Measurements from ENCODE around the gene ZNF362.

Gene ZNF362

GRCh38 chr1:33323663-33324477 lies 67.6 kb downstream of the ZNF362 start:
- H3K9ac ChIP-seq (ENCODE audit: low read length), result no peak overlapping the region
- no peak overlapping the region for H3K4me3 ChIP-seq (ENCODE audit: low read depth, low read length)
- no peak overlapping the region for H2BK5ac ChIP-seq (ENCODE audit: low read depth, low read length, poor library complexity)
- H3K23ac ChIP-seq (ENCODE audit: low read length), result no peak overlapping the region
- no peaks in the 10 kb centered on the region for H3K79me2 ChIP-seq (ENCODE audit: control insufficient read depth, insufficient read depth, low read length, poor library complexity)
- no peak for DNase-seq
- WGBS (ENCODE audit: extremely low coverage, insufficient coverage, insufficient read length), result no CpG with 5 or more reads among the region's 14 CpGs
- no peak overlapping the region for H2BK120ac ChIP-seq (ENCODE audit: insufficient read depth, low read length, poor library complexity)
- no peak overlapping the region for H2AK5ac ChIP-seq (ENCODE audit: low read length)
- no peak overlapping the region for H4K8ac ChIP-seq (ENCODE audit: low read depth, low read length)
- no peak overlapping the region for H3K4me2 ChIP-seq (ENCODE audit: low read length)
- H3K18ac ChIP-seq (ENCODE audit: low read length), result no peak overlapping the region
- no peak overlapping the region for H3K14ac ChIP-seq (ENCODE audit: low read length)
- H2BK12ac ChIP-seq (ENCODE audit: low read length), result no peak overlapping the region
- H4K91ac ChIP-seq (ENCODE audit: low read depth, low read length), result no peak overlapping the region
- H3K9me3 ChIP-seq (ENCODE audit: insufficient read depth, low read depth, low read length), result no peaks in the 10 kb centered on the region
- H3K27me3 ChIP-seq (ENCODE audit: insufficient read depth, low read length), result no peaks in the 10 kb centered on the region
- H3K27ac ChIP-seq (ENCODE audit: low read depth, low read length), result no peak overlapping the region
- H3K36me3 ChIP-seq (ENCODE audit: control insufficient read depth in 1 of 2, insufficient read depth in 2 of 2, low read length in 2 of 2), result peaks cover 46 to 61% of the 10 kb centered on the region in 2 experiments
- H3K4ac ChIP-seq (ENCODE audit: low read depth, low read length), result no peak overlapping the region
- H3K4me1 ChIP-seq (ENCODE audit: control insufficient read depth in 1 of 2, insufficient read depth in 2 of 2, low read length in 2 of 2), result no peaks in the 10 kb centered on the region
- no peak overlapping the region for H4K12ac ChIP-seq (ENCODE audit: low read depth, low read length)
- no peaks in the 10 kb centered on the region for H3K79me1 ChIP-seq (ENCODE audit: low read length)
- no peak overlapping the region for H2AFZ ChIP-seq (ENCODE audit: insufficient read depth, low read length, poor library complexity)

GRCh38 chr1:33324677-33325575 lies 68.6 kb downstream of the ZNF362 start:
- Histone ChIP-seq H3K14ac (ENCODE audit: low read length) (no peak overlapping the region), H3K36me3 (ENCODE audit: control insufficient read depth in 1 of 2, insufficient read depth in 2 of 2, low read length in 2 of 2) (peaks cover 52 to 70% of the 10 kb centered on the region in 2 experiments), H2AFZ (ENCODE audit: insufficient read depth, low read length, poor library complexity) (no peak overlapping the region), H3K4ac (ENCODE audit: low read depth, low read length) (no peak overlapping the region), H4K8ac (ENCODE audit: low read depth, low read length) (no peak overlapping the region), H2AK5ac (ENCODE audit: low read length) (no peak overlapping the region), H3K4me2 (ENCODE audit: low read length) (no peak overlapping the region), H2BK12ac (ENCODE audit: low read length) (no peak overlapping the region), H3K79me1 (ENCODE audit: low read length) (no peaks in the 10 kb centered on the region), H3K23ac (ENCODE audit: low read length) (no peak overlapping the region), H3K79me2 (ENCODE audit: control insufficient read depth, insufficient read depth, low read length, poor library complexity) (no peaks in the 10 kb centered on the region), H2BK120ac (ENCODE audit: insufficient read depth, low read length, poor library complexity) (no peak overlapping the region), H3K9ac (ENCODE audit: low read length) (no peak overlapping the region), H3K27ac (ENCODE audit: low read depth, low read length) (no peak overlapping the region), H4K12ac (ENCODE audit: low read depth, low read length) (no peak overlapping the region), H3K9me3 (ENCODE audit: insufficient read depth, low read depth, low read length) (peaks cover 3% of the 10 kb centered on the region), H4K91ac (ENCODE audit: low read depth, low read length) (no peak overlapping the region), H3K4me1 (ENCODE audit: control insufficient read depth in 1 of 2, insufficient read depth in 2 of 2, low read length in 2 of 2) (no peaks in the 10 kb centered on the region), H3K27me3 (ENCODE audit: insufficient read depth, low read length) (no peaks in the 10 kb centered on the region), H2BK5ac (ENCODE audit: low read depth, low read length, poor library complexity) (no peak overlapping the region), H3K18ac (ENCODE audit: low read length) (no peak overlapping the region), H3K4me3 (ENCODE audit: low read depth, low read length) (no peak overlapping the region)
- no CpG with 5 or more reads among the region's 22 CpGs for WGBS (ENCODE audit: extremely low coverage, insufficient coverage, insufficient read length)
- no peak for DNase-seq

- H3K9ac ChIP-seq (ENCODE audit: low read length), result no peak overlapping the region
These were observed 70.5 kb downstream of the ZNF362 start for GRCh38 chr1:33326785-33327184.

GRCh38 chr1:33327587-33328325 lies 71.5 kb downstream of the ZNF362 start:
- Histone ChIP-seq H2AK5ac (ENCODE audit: low read length) (no peak overlapping the region), H3K4me1 (ENCODE audit: control insufficient read depth in 1 of 2, insufficient read depth in 2 of 2, low read length in 2 of 2) (peaks cover 4 to 5% of the 10 kb centered on the region in 2 experiments), H2BK120ac (ENCODE audit: insufficient read depth, low read length, poor library complexity) (no peak overlapping the region), H4K12ac (ENCODE audit: low read depth, low read length) (no peak overlapping the region), H3K14ac (ENCODE audit: low read length) (no peak overlapping the region), H3K27ac (ENCODE audit: low read depth, low read length) (no peak overlapping the region), H3K4ac (ENCODE audit: low read depth, low read length) (no peak overlapping the region), H2AFZ (ENCODE audit: insufficient read depth, low read length, poor library complexity) (no peak overlapping the region), H2BK5ac (ENCODE audit: low read depth, low read length, poor library complexity) (no peak overlapping the region), H3K9ac (ENCODE audit: low read length) (no peak overlapping the region), H3K18ac (ENCODE audit: low read length) (no peak overlapping the region), H4K91ac (ENCODE audit: low read depth, low read length) (no peak overlapping the region), H3K4me2 (ENCODE audit: low read length) (no peak overlapping the region), H3K79me2 (ENCODE audit: control insufficient read depth, insufficient read depth, low read length, poor library complexity) (no peaks in the 10 kb centered on the region), H3K4me3 (ENCODE audit: low read depth, low read length) (no peak overlapping the region), H3K9me3 (ENCODE audit: insufficient read depth, low read depth, low read length) (peaks cover 3% of the 10 kb centered on the region), H3K27me3 (ENCODE audit: insufficient read depth, low read length) (no peaks in the 10 kb centered on the region), H3K23ac (ENCODE audit: low read length) (no peak overlapping the region), H3K79me1 (ENCODE audit: low read length) (no peaks in the 10 kb centered on the region), H3K36me3 (ENCODE audit: control insufficient read depth in 1 of 2, insufficient read depth in 2 of 2, low read length in 2 of 2) (peaks cover 75 to 98% of the 10 kb centered on the region in 2 experiments), H4K8ac (ENCODE audit: low read depth, low read length) (no peak overlapping the region), H2BK12ac (ENCODE audit: low read length) (no peak overlapping the region)
- peak; percentile 94 to 97 for DNase-seq
- WGBS (ENCODE audit: extremely low coverage, insufficient coverage, insufficient read length), result no CpG with 5 or more reads among the region's 9 CpGs

More at GRCh38 chr1:33326785-33327184, 70.5 kb downstream of the ZNF362 start:
- Histone ChIP-seq H3K36me3 (ENCODE audit: control insufficient read depth in 1 of 2, insufficient read depth in 2 of 2, low read length in 2 of 2) (peaks cover 67 to 89% of the 10 kb centered on the region in 2 experiments), H2BK120ac (ENCODE audit: insufficient read depth, low read length, poor library complexity) (no peak overlapping the region), H4K91ac (ENCODE audit: low read depth, low read length) (no peak overlapping the region), H3K9me3 (ENCODE audit: insufficient read depth, low read depth, low read length) (peaks cover 3% of the 10 kb centered on the region), H3K79me1 (ENCODE audit: low read length) (no peaks in the 10 kb centered on the region), H2BK12ac (ENCODE audit: low read length) (no peak overlapping the region), H3K18ac (ENCODE audit: low read length) (no peak overlapping the region), H2BK5ac (ENCODE audit: low read depth, low read length, poor library complexity) (no peak overlapping the region), H3K79me2 (ENCODE audit: control insufficient read depth, insufficient read depth, low read length, poor library complexity) (no peaks in the 10 kb centered on the region), H3K4ac (ENCODE audit: low read depth, low read length) (no peak overlapping the region), H2AFZ (ENCODE audit: insufficient read depth, low read length, poor library complexity) (no peak overlapping the region), H3K27ac (ENCODE audit: low read depth, low read length) (no peak overlapping the region), H3K4me2 (ENCODE audit: low read length) (no peak overlapping the region), H2AK5ac (ENCODE audit: low read length) (no peak overlapping the region), H3K14ac (ENCODE audit: low read length) (no peak overlapping the region), H4K8ac (ENCODE audit: low read depth, low read length) (no peak overlapping the region), H3K4me3 (ENCODE audit: low read depth, low read length) (no peak overlapping the region), H3K4me1 (ENCODE audit: control insufficient read depth in 1 of 2, insufficient read depth in 2 of 2, low read length in 2 of 2) (no peaks in the 10 kb centered on the region), H4K12ac (ENCODE audit: low read depth, low read length) (no peak overlapping the region), H3K23ac (ENCODE audit: low read length) (no peak overlapping the region), H3K27me3 (ENCODE audit: insufficient read depth, low read length) (no peaks in the 10 kb centered on the region)
- DNase-seq, result no peak
- WGBS (ENCODE audit: extremely low coverage, insufficient coverage, insufficient read length), result no CpG with 5 or more reads among the region's 9 CpGs

Data from trophoblast cell (in vitro differentiated cells and primary cell).